HG02763 (cell line): Measurements from ENCODE around the gene REN.

Experiments
- ATAC-seq: cut with Tn5 transposase; IDR thresholded peaks from one replicate; pipeline ENCODE4 v1.9.1; 2021; ENCODE audit warnings: mild to moderate bottlenecking, moderate library complexity; ENCODE audit not compliant: unreplicated experiment

The REN gene

GRCh38 chr1:204191456-204191855 lies 25.3 kb upstream of the REN start:
- ATAC-seq, result no peak

GRCh38 chr1:204190212-204191211 lies 24.4 kb upstream of the REN start:
- no peak for ATAC-seq

- no peak for ATAC-seq
These were observed 23.0 kb upstream of the REN start for GRCh38 chr1:204188959-204189639.

- no peak for ATAC-seq
These were observed 20.5 kb upstream of the REN start for GRCh38 chr1:204186597-204186996.

GRCh38 chr1:204181116-204181515 lies 15.0 kb upstream of the REN start:
- no peak for ATAC-seq

- no peak for ATAC-seq
These were observed 14.0 kb upstream of the REN start for GRCh38 chr1:204180133-204180532.

- ATAC-seq, result no peak
These were observed 12.5 kb upstream of the REN start for GRCh38 chr1:204178487-204179281.

- ATAC-seq, result no peak
These were observed 11.0 kb upstream of the REN start for GRCh38 chr1:204177133-204177532.

GRCh38 chr1:204176049-204176448 lies 9.9 kb upstream of the REN start:
- ATAC-seq, result no peak

GRCh38 chr1:204174958-204175357 lies 8.8 kb upstream of the REN start:
- no peak for ATAC-seq

- no peak for ATAC-seq
These were observed 6.4 kb upstream of the REN start for GRCh38 chr1:204172404-204173029.

GRCh38 chr1:204171751-204172178 lies 5.6 kb upstream of the REN start:
- no peak for ATAC-seq

- no peak for ATAC-seq
These were observed 4.5 kb upstream of the REN start for GRCh38 chr1:204170494-204171155.

GRCh38 chr1:204169858-204170257 lies 3.7 kb upstream of the REN start:
- ATAC-seq, result no peak

GRCh38 chr1:204167730-204168129 lies 1.6 kb upstream of the REN start:
- ATAC-seq, result no peak

GRCh38 chr1:204162494-204163074 lies 3.6 kb downstream of the REN start:
- no peak for ATAC-seq

GRCh38 chr1:204161609-204162493 lies 4.3 kb downstream of the REN start:
- no peak for ATAC-seq

GRCh38 chr1:204157962-204158361 lies 8.2 kb downstream of the REN start:
- ATAC-seq, result no peak

- no peak for ATAC-seq
These were observed 10.3 kb downstream of the REN start for GRCh38 chr1:204155881-204156280.
